Uterus (tissue), 4 donors: ENCODE data around the gene NUP93. TPM values are rescaled to one million over a fixed set of nuclear protein-coding genes. Genes with fewer than 3 reads are reported as not detected.

Source experiments
- DNase-seq, 2 donors: peaks; one replicate each; pipeline ENCODE4 v3.0.0-alpha.2; 2019 to 2020
- H3K27ac ChIP-seq, 2 donors: fragments of 200-600 bp; sonication (generic); 1 replicate in 1 of 2; 2 replicates in 1 of 2; pipeline ENCODE4 v1.5.1; 2016 to 2018
- H3K27me3 ChIP-seq, 2 donors: fragments of 200-600 bp; sonication (generic); one replicate each; pipeline ENCODE4 v1.5.1; 2018 to 2019; ENCODE audit warnings: control low read depth in 1 of 2
- H3K36me3 ChIP-seq, 2 donors: fragments of 200-600 bp; sonication (generic); one replicate each; pipeline ENCODE4 v1.5.1; 2019; ENCODE audit warnings: control low read depth in 1 of 2
- H3K4me1 ChIP-seq, 2 donors: fragments of 200-600 bp; sonication (generic); one replicate each; pipeline ENCODE4 v1.5.1; 2018 to 2019; ENCODE audit warnings: control low read depth in 1 of 2
- H3K4me3 ChIP-seq, 2 donors: fragments of 200-600 bp; sonication (generic); 1 replicate in 1 of 2; 2 replicates in 1 of 2; pipeline ENCODE4 v1.5.1; 2018 to 2019; ENCODE audit warnings: mild to moderate bottlenecking in 1 of 2
- H3K9me3 ChIP-seq, 2 donors: fragments of 200-600 bp; sonication (generic); one replicate each; pipeline ENCODE4 v1.5.1; 2019; ENCODE audit warnings: control low read depth in 1 of 2
- CTCF ChIP-seq, 4 experiments: fragments of 200-600 bp in 2 of 4; fragments of 450-650 bp in 2 of 4; sonication (generic) in 2 of 4; IDR thresholded peaks; one replicate each; pipeline ENCODE4 v1.5.1; 2016 to 2019; ENCODE audit warnings: antibody characterized with exemption in 4 of 4, mild to moderate bottlenecking in 2 of 4, moderate library complexity in 1 of 4
- POLR2A ChIP-seq, 2 donors: fragments of 450-650 bp; IDR thresholded peaks; one replicate each; pipeline ENCODE4 v1.6.1; 2016; ENCODE audit warnings: antibody characterized with exemption in 2 of 2, mild to moderate bottlenecking in 1 of 2, moderate library complexity in 1 of 2
- intact Hi-C: fragments of 100-400 bp; cut with DNase I; formaldehyde crosslinking; loops from one replicate; pipeline ENCODE4 v1.15.1; 2023; ENCODE audit warnings: low total_unique reads
- total RNA-seq, 4 donors: library from RNA; depleted of rRNA in 3 of 4; stranded (reverse); fragments of >200 nt in 3 of 4; gene quantifications; one replicate each; pipeline versions ENCODE4 v1.1.0 to v1.2.4, GENCODE V29; 2014 to 2023
- donor health status: DM: yes; HTN: yes; CAD: no.

Gene NUP93
- total RNA-seq, 4 donors from 2014 or later: 17.6 to 71.0 (median 34.5) TPM

GRCh38 chr16:56783344-56783743 lies 53.4 kb downstream of the NUP93 start:
- Histone ChIP-seq H3K4me1 (no peaks in the 10 kb centered on the region), H3K36me3 (no peaks in the 10 kb centered on the region), H3K9me3 (no peaks in the 10 kb centered on the region), H3K27me3 (no peaks in the 10 kb centered on the region), H3K27ac (no peak overlapping the region), H3K4me3 (no peak overlapping the region)
- TF ChIP-seq CTCF (IDR thresholded peaks at IDR 0.05) (no peak), POLR2A (IDR thresholded peaks at IDR 0.05) (no peak)
- intact Hi-C loops: no loop called here
- no peak for DNase-seq

- Histone ChIP-seq H3K27ac (no peak overlapping the region), H3K4me1 (no peaks in the 10 kb centered on the region), H3K27me3 (no peaks in the 10 kb centered on the region), H3K4me3 (no peak overlapping the region), H3K36me3 (no peaks in the 10 kb centered on the region), H3K9me3 (no peaks in the 10 kb centered on the region)
- no peak for DNase-seq
- intact Hi-C loops: no loop called here
- TF ChIP-seq POLR2A (IDR thresholded peaks at IDR 0.05): no peak
- TF ChIP-seq CTCF (IDR thresholded peaks at IDR 0.05): no peak
Observed at GRCh38 chr16:56785317-56785716, 55.4 kb downstream of the NUP93 start.

- no peaks in the 10 kb centered on the region for H3K9me3 ChIP-seq
- no peaks in the 10 kb centered on the region for H3K36me3 ChIP-seq
- TF ChIP-seq POLR2A (IDR thresholded peaks at IDR 0.05) (no peak), CTCF (IDR thresholded peaks at IDR 0.05) (no peak)
- H3K4me1 ChIP-seq: no peaks in the 10 kb centered on the region
- H3K27ac ChIP-seq: no peak overlapping the region
- intact Hi-C loops: no loop called here
- no peak for DNase-seq
- H3K27me3 ChIP-seq: no peaks in the 10 kb centered on the region
- no peak overlapping the region for H3K4me3 ChIP-seq
Observed at GRCh38 chr16:56787167-56787566, 57.2 kb downstream of the NUP93 start.

- no peak overlapping the region for H3K27ac ChIP-seq
- no peaks in the 10 kb centered on the region for H3K36me3 ChIP-seq
- no peaks in the 10 kb centered on the region for H3K27me3 ChIP-seq
- H3K9me3 ChIP-seq: no peaks in the 10 kb centered on the region
- intact Hi-C loops: no loop called here
- no peak for DNase-seq
- no peak for TF ChIP-seq POLR2A (IDR thresholded peaks at IDR 0.05)
- no peak overlapping the region for H3K4me3 ChIP-seq
- no peaks in the 10 kb centered on the region for H3K4me1 ChIP-seq
Observed at GRCh38 chr16:56788435-56788834, 58.5 kb downstream of the NUP93 start.

GRCh38 chr16:56789360-56789759 lies 59.4 kb downstream of the NUP93 start:
- Histone ChIP-seq H3K36me3 (no peaks in the 10 kb centered on the region), H3K9me3 (no peaks in the 10 kb centered on the region)
- TF ChIP-seq CTCF (IDR thresholded peaks at IDR 0.05): peak; percentile 26 to 38 (median 36)
- no peak for TF ChIP-seq POLR2A (IDR thresholded peaks at IDR 0.05)

GRCh38 chr16:56792967-56793366 lies 63.0 kb downstream of the NUP93 start:
- intact Hi-C loops: no loop called here
- H3K36me3 ChIP-seq: no peaks in the 10 kb centered on the region
- no peaks in the 10 kb centered on the region for H3K27me3 ChIP-seq
- H3K4me3 ChIP-seq: no peak overlapping the region
- H3K4me1 ChIP-seq: no peaks in the 10 kb centered on the region
- no peak overlapping the region for H3K27ac ChIP-seq
- TF ChIP-seq CTCF (IDR thresholded peaks at IDR 0.05): no peak
- no peak for TF ChIP-seq POLR2A (IDR thresholded peaks at IDR 0.05)
- DNase-seq: no peak
- no peaks in the 10 kb centered on the region for H3K9me3 ChIP-seq

More at GRCh38 chr16:56789360-56789759, 59.4 kb downstream of the NUP93 start:
- Histone ChIP-seq H3K4me3 (no peak overlapping the region), H3K27me3 (no peaks in the 10 kb centered on the region), H3K4me1 (no peaks in the 10 kb centered on the region), H3K27ac (no peak overlapping the region)
- DNase-seq: peak; percentile 20 to 24
- intact Hi-C loops: no loop called here
